GM23338 (cell line): ENCODE data around the gene CRBN.

Experiments used
- CTCF ChIP-seq, 2 experiments: fragments of 200-600 bp in 1 of 2; sonication (generic) in 1 of 2; conservative IDR thresholded peaks; 2 replicates each; pipeline versions ENCODE4 v1.5.1 to v1.6.1; 2016 to 2017; ENCODE audit warnings: antibody characterized with exemption in 2 of 2, low read depth in 2 of 2, mild to moderate bottlenecking in 2 of 2, moderate library complexity in 1 of 2
- EZH2phosphoT487 ChIP-seq: fragments of 200-600 bp; sonication (generic); IDR thresholded peaks from one replicate; pipeline ENCODE4 v1.8.1; 2018; ENCODE audit warnings: antibody characterized with exemption; ENCODE audit not compliant: unreplicated experiment
- JUNB ChIP-seq: IDR thresholded peaks from one replicate; pipeline ENCODE4 v1.6.1; 2016; ENCODE audit warnings: antibody characterized with exemption; ENCODE audit not compliant: unreplicated experiment
- POLR2AphosphoS5 ChIP-seq: IDR thresholded peaks from 2 replicates; pipeline ENCODE4 v1.6.1; 2016; ENCODE audit warnings: antibody characterized with exemption, low read depth
- REST ChIP-seq: IDR thresholded peaks from one replicate; pipeline ENCODE4 v1.6.1; 2018; ENCODE audit warnings: antibody characterized with exemption; ENCODE audit not compliant: unreplicated experiment
- ZNF462 ChIP-seq: fragments of 250-450 bp; sonication (Bioruptor Pico); IDR thresholded peaks from 2 replicates; pipeline ENCODE4 v1.5.0; 2020; ENCODE audit warnings: mild to moderate bottlenecking, moderate library complexity

- TF ChIP-seq CTCF (conservative IDR thresholded peaks at IDR 0.05; ENCODE audit: low read depth in 2 of 2) (no peak), EZH2phosphoT487 (no peak), REST (no peak), JUNB (no peak), ZNF462 (CRISPR knock-in tag) (no peak), POLR2AphosphoS5 (no peak)
These were observed 37.6 kb downstream of the CRBN start for GRCh38 chr3:3141939-3142338.
